C4-2B (cell line): Measurements from ENCODE around the gene COL4A1.

ENCODE experiments used
- H3K27ac ChIP-seq: fragments of 450-650 bp; 2 replicates; pipeline ENCODE4 v1.5.1; 2017
- ZFX ChIP-seq: fragments of 450-650 bp; IDR thresholded peaks from 2 replicates; pipeline ENCODE4 v1.6.1; 2017
- TF ChIP-seq, protein P1 (sequence below): fragments of 450-650 bp; conservative IDR thresholded peaks from 2 replicates; pipeline ENCODE4 v1.5.1; 2017; ENCODE audit warnings: mild to moderate bottlenecking

Gene COL4A1

GRCh38 chr13:110268061-110268460 lies 38.9 kb downstream of the COL4A1 start:
- TF ChIP-seq, protein P1, sequence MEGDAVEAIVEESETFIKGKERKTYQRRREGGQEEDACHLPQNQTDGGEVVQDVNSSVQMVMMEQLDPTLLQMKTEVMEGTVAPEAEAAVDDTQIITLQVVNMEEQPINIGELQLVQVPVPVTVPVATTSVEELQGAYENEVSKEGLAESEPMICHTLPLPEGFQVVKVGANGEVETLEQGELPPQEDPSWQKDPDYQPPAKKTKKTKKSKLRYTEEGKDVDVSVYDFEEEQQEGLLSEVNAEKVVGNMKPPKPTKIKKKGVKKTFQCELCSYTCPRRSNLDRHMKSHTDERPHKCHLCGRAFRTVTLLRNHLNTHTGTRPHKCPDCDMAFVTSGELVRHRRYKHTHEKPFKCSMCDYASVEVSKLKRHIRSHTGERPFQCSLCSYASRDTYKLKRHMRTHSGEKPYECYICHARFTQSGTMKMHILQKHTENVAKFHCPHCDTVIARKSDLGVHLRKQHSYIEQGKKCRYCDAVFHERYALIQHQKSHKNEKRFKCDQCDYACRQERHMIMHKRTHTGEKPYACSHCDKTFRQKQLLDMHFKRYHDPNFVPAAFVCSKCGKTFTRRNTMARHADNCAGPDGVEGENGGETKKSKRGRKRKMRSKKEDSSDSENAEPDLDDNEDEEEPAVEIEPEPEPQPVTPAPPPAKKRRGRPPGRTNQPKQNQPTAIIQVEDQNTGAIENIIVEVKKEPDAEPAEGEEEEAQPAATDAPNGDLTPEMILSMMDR, result no peak
- no peak for TF ChIP-seq ZFX
- H3K27ac ChIP-seq, result no peak overlapping the region

DNA sequence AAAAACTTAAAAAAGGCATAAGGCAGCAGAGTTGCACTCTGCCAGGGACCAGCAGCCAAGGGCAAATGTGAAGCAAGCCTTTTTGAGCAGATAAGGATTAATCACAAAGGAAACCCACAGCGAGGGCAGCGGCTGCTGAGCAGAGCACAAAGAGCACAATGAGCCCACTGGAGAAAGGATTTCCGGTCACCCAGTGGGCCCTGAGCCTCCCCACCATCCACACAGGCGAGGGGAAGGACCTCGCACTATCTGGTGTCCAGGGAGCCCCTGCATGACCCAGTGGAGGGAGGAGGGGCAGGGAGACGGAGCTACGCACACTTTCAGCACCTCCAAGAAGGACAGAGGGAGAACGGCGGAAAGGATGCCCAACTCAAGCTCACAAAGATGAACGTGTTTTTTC lies 40.0 kb downstream of the COL4A1 start:
- TF ChIP-seq, protein P1, result no peak
- no peak for TF ChIP-seq ZFX
- no peak overlapping the region for H3K27ac ChIP-seq

DNA sequence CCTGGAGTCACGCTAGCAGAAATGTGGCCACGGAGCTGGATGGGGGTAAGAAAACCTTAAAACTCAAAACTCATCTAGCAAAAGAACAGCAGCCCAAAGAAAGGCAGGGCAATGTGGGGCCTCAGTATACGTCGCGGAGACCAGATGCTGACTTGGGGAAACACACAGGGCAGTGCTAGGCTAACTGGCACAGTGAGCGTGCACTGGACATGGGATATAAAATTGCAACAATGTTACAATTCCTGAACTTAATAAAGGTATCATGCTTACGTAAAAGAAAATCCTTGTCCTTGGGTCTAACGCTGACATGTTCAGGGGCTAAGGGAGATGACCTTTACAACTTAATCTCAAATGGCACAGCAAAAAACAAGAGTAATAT lies 40.5 kb downstream of the COL4A1 start:
- TF ChIP-seq ZFX, result no peak
- TF ChIP-seq, protein P1, result no peak
- H3K27ac ChIP-seq, result no peak overlapping the region

DNA sequence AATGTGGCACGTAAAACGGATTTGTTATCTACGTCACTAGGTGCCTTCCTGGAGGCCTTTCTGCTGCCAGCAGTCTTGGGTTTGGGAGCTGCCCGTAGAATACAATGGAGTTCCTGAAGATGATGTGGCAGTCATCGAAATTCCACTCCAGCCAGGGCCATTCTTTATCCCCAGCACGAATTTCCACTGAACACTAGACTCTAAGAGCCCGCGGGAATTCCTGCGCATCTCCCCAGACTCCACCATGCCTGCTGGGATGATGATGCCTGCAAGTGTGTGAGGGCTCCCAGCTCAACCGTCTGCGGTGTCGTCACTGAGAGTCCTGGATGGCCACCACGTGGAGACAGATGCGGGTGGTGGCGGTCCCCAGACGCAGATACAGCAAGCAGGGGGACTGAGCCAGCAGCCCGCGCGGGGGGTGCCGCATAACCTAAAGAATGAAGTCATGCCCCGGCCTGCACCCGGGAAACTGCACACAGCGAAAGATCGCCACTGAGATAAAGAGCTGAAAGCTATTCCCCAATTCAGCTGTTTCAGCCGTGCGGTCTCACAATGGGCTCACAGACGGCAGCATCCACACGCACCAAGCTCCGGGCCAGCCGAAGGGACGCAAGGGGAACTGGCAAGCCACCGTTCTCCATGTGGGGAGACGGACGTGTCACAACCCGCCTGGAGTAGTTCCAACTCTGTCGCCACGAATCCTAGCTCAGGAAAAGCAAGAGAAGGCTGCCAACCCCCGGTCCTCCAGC lies 41.1 kb downstream of the COL4A1 start:
- no peak for TF ChIP-seq ZFX
- TF ChIP-seq, protein P1, result no peak

DNA sequence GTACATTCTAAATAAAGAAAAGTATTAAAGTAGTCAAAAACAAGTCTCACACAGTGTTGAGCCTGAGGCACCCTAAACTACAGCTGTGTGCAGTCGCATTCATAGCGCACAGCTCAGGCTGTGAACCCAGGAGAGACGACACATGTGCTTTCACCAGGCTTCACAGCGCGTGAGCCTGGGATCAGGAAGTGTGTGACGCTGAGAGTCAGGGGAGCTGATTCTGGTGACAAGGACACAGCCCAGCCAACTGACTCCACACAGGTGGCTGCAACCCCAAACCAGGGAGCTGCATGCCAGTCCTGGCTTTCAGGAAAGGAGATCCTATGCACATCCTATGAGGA lies 41.6 kb downstream of the COL4A1 start:
- TF ChIP-seq, protein P1, result no peak
- no peak for TF ChIP-seq ZFX
- H3K27ac ChIP-seq, result no peak overlapping the region

More for the DNA sequence above, 41.1 kb downstream of the COL4A1 start:
- no peak overlapping the region for H3K27ac ChIP-seq

DNA sequence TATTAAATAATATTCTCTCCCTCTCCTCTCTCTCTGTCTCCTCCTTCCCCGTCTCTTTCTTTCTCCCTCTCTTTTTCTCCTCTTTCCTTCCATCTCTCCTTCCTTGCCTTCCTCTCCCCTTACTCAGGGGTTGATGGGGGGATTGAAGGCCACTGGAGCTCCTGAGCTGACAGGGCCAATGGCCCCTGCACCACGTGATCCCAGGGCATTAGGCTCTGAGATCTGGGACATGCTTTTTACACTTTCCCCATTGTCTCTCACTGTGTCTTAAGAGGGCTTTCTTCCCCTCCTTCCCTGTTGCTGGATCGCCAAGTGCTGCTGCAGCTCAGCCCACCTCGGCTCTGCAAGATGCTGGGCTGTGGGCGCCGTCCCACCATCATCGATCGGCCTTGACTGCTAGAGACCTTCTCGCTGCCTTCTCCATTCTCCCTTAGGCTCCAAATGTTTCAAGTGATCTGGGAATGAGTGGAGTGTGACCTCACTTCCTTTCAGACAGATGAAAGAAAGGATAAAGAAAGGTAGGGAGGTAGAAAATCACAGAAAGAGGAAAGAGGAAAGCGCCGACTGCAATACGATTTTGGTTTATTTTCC lies 42.2 kb downstream of the COL4A1 start:
- no peak overlapping the region for H3K27ac ChIP-seq
- TF ChIP-seq, protein P1, result no peak
- no peak for TF ChIP-seq ZFX

GRCh38 chr13:110263888-110264287 lies 43.1 kb downstream of the COL4A1 start:
- TF ChIP-seq ZFX, result no peak
- no peak overlapping the region for H3K27ac ChIP-seq

- no peak overlapping the region for H3K27ac ChIP-seq
- TF ChIP-seq ZFX, result no peak
- TF ChIP-seq, protein P1, result no peak
Observed at GRCh38 chr13:110263404-110263803, 43.6 kb downstream of the COL4A1 start.
